GM18951 (cell line): ENCODE results near the gene HNRNPL.
"Not testable (repeated sequence)": the region's sequence is repeated elsewhere in the genome, so short reads cannot be mapped to it uniquely, and the experiment has no call there.

Experiments used
- POLR2A ChIP-seq: IDR thresholded peaks from 4 replicates; pipeline ENCODE4 v1.6.1; 2011; ENCODE audit warnings: mild to moderate bottlenecking; ENCODE audit not compliant: insufficient read length, insufficient read depth; ENCODE audit errors: extremely low read depth
- in situ Hi-C: fragments of 300-500 bp; cut with MboI; formaldehyde crosslinking; loops from one replicate; pipeline ENCODE4 v1.12.0; 2022; ENCODE audit warnings: low sequenced_read_pairs, mixed read lengths, inconsistent platforms; ENCODE audit not compliant: unreplicated experiment

HNRNPL gene

DNA sequence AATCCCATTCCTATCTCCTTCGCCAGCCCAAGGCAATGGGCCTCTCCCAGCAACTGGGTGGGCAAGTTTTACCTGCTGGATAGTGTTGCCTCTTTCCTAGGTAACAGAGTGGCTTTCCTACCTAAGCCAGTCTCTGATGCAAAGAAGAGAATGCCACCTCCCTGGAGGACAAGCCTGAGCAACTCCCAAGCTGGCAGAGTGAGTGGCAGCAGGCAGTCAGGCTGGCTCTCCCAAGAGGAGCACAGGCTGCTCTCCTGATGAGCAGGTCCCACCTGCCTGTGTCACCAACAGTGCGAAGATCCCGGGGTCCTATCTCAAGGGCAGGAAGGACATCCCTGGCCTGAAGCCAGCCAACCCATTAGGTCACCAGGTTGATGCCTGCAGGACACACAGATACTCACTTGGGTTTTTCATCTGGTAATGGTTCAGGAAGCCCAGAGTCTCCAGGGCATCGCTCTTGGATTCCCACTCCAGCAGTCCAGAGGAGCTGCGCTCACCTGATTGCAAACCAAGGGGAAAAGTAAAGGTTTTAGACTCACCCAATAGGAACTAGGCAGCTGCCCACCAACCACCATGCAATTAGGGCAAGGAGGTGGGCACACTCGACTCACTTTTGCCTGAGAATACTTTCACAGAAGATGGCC is 12.7 kb downstream of the HNRNPL start:
- no peak for TF ChIP-seq POLR2A
- in situ Hi-C loops: no loop called here

DNA sequence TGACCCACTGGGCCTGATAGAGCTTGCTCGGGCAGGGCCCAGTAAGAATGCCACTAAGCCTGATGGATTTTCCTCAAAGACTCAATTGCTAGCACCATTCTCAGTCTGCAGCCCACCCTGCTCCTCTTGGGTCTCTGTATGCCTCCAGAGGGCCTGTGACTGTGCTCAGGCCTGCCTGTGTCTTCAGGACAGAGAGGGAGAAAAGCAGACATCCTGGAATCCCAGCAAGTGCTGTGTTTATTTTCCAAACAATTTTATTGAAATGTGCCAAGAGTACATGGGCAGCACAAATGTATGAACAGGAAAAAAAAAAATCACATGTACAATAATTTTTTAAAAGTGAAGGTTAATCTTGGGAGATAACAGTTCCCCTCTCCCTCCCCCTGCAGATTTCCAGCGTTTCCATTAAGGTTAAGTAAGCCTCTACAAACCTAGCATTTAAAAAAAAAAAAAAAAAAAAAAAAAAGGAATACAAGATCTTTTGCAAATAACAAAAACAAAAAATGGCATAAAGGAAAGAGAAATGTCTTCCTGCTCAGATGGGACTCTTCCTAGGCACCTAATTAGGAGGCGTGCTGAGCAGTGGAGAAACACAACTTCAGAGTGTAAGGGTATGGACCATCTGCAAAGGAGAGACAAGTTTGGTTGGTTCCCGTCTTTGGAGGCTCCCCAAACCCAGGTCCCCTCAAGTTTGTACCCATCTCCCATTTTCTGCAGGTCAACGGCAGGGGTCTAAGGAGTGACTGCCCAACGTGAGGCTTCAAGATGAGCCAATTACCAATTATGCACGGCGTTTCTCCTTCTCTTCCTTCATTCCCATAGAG is 13.4 kb downstream of the HNRNPL start:
- TF ChIP-seq POLR2A: no peak
- in situ Hi-C loops: no loop called here

DNA sequence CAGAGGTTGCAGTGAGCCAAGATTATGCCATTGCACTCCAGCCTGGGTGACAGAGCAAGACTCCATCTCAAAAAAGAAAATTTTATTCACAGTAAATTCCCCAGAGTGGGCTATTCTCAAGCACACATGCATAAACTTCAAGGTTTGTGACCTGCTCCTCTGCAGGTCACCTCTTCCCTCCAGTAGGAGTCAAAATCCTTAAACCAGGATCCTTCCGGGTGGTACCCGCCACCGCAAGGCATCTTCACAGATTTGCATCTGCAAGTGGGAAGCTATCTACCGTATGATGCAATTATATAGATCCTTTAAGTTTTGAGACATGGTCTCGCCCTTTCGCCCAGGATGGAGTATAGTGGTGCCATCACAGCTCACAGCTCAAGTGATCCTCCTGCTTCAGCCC is 15.2 kb downstream of the HNRNPL start:
- in situ Hi-C loops: no loop called here
- TF ChIP-seq POLR2A: no peak

DNA sequence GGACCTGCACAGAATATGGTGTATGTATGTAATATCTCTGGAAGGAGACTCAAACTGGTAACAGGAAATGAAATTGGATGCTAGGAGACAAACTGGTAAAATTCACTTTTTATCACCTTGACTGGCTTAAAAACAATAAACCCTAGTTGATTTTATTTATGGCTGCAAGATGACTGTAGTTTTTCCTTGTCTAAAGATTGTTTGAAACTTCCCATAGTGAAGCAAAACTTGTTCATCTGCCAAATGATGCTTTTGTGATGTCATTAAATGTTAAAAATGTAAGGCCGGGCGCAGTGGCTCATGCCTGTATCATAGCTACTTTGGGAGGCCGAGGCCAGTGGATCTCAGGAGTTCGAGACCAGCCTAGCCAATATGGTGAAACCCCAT is 15.7 kb downstream of the HNRNPL start:
- in situ Hi-C loops: no loop called here
- no peak for TF ChIP-seq POLR2A

DNA sequence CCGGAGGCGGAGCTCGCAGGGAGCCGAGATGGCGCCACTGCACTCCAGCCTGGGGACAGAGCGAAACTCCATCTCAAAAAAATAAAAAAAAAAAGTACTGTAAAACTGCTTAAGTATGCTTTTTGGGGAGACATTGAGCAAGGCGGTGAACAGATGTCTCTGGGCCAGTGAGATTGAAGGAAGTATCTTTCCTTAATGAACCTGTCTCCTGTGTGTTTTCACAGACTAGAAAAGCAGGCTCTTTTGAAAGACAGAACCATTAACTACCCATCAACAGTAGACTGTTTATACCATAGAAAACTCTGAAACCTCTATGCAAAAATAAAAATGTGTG is 16.7 kb downstream of the HNRNPL start:
- no peak for TF ChIP-seq POLR2A
- in situ Hi-C loops: no loop called here

DNA sequence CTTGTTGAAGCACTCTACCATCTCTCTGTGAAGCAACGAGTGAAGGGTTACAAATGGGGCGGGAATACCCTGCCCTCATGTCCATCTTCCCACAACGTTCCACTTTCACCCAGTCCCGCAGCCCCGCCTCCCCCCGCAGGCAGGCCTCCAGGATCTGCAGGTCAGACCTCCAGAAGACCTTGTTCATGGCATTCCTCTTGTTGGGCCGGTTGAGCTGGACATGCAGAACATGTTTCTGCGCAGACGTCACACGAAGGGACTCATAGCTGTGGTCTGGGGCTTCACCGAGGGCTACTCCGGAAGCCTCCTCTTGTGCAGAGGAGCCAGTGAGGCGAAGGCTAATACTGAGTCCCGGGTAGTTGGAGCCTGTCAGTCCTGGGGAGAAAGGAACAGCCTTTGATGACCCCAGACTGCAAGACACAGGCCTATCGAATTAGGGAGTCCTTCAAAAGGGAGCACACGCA is 18.6 kb downstream of the HNRNPL start:
- TF ChIP-seq POLR2A: no peak
- in situ Hi-C loops: no loop called here

DNA sequence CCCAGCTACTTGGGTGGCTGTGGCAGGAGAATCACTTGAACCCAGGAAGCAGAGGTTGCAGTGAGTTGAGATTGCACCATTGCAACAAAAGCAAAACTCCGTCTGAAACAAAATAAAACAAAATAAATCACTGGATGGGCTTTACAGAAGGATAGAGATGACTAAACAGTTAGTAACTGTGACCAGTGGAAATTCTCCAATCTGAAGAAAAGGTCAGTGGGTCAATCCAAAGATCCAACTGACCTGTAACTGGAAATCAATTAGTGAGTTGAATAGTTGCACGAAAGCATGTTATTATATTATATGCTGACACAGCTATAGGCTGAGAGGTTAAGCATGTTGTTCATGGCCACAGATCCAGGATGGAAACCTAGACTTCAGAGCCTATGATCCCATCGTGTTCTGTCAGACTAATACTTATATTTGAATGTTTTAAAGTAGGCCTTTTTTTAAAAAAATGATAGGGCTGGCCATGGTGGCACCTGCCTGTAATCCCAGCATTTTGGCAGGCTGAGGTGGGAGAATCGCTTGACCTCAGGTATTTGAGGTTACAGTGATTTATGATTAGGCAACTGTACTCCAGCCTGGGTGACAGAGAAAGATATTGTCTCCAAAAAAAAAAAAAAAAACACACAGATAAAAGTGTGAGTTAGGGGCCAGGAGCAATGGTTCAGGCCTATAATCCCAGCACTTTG is 19.6 kb downstream of the HNRNPL start:
- in situ Hi-C loops: no loop called here
- TF ChIP-seq POLR2A: no peak

DNA sequence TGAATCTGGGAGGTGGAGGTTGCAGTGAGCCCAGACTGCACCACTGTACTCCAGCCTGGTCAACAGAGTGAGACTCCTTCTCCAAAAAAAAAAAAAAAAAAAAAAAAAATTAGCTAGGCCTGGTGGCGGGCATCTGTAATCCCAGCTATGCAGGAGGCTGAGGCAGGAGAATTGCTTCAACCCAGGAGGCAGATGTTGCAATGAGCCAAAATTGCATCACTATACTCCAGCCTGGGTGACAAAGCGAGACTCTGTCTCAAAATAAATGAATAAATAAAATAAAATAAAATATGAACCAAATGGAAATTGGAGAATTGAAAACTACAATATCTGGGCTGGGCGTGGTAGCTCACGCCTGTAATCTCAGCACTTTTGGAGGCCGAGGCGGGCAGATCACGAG is 20.6 kb downstream of the HNRNPL start:
- in situ Hi-C loops: not testable (repeated sequence)

DNA sequence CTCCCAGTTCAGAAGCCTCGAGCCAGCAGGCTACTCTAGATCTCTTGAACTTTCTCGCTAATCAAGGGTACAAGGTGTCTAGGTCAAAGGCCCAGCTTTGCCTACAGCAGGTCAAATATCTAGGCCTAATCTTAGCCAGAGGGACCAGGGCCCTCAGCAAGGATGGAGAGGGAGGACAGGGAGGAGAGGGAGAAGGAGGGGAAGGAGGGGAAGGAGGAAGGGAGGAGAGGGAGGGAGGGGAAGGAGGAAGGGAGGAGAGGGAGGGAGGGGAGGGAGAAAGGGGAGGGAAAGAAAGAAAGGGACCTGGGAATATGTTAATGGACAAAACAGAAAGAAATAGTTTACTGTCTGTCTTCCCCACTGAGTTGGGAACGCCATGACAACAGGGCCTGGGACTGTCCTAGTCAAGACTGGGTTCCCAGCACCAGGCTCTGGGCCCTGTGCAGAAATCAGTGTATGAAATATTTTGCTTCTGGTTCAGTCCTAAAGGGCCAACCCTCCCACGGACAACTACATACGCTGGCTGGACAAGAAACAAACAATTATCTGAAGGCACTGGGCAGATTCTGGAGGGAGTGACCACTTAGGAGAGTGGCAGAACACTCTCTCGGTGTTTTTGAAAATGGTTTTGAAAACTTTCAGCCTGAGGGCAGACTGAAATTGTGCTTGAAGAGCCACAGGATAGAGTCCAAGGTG is 22.8 kb downstream of the HNRNPL start:
- in situ Hi-C loops: no loop called here
- TF ChIP-seq POLR2A: no peak

DNA sequence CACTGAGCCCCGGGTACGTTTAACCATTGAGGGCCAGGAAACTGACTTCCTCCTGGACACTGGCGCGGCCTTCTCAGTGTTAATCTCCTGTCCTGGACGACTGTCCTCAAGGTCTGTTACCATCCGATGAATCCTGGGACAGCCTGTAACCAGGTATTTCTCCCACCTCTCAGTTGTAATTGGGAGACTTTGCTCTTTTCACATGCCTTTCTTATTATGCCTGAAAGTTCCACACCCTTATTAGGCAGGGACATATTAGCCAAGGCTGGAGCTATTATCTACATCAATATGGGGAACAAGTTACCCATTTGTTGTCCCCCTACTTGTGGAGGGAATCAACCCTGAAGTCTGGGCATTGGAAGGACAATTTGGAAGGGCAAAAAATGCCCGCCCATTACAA is 23.9 kb downstream of the HNRNPL start:
- in situ Hi-C loops: not testable (repeated sequence)

DNA sequence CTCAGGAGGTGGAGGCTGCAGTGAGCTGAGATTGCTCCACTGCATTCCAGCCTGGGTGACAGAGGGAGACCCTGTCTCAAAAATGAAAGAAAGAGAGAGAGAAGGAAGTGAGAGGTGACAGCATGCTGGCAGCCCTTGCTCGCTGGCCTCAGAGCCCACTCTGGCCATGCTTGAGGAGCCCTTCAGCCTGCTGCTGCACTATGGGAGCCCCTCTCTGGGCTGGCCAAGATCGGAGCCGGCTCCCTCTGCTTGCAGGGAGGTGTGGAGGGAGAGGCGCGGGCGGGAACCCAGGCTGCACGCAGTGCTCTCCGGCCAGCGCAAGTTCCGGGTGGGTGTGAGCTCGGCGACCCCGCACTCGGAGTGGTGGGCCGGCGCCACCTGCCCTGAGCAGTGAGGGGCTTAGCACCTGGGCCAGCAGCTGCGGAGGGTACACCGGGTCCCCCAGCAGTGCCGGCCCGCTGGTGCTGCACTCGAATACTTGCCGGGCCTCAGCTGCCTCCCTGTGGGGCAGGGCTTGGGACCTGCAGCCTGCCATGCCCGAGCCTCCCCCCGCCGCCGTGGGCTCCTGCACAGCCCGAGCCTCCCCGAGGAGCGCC is 28.5 kb downstream of the HNRNPL start:
- in situ Hi-C loops: not testable (repeated sequence)

DNA sequence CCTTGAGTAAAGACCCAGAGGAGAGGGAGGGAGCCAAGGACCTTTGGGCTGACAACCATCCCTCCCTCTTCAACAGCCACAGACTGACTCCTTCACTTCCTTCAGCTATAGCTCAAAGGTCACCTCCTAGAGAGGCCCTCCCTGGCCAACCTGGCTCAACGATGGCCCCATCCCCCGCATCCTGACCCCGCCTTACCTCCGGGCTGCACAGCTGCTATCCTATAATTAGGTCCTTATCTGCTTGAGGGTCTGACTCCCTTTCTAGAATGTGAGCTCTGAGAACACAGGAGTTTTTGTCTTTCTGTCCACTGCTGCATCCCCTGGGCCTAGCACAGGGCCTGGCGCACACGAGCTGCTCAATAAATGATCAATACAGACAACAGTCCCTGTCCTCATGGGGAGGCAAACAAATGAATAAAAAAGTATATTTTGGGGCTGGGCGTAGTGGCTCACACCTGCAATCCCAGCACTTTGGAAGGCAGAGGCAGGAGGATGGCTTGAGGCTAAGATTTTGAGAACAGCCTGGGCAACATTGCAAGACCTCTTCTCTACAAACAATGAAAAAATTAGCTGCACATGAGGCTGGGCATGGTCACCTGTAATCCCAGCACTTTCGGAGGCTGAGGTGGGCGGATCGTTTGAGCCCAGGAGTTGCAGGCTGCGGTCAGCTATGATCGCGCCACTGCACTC is 30.4 kb downstream of the HNRNPL start:
- TF ChIP-seq POLR2A: no peak
- in situ Hi-C loops: no loop called here

DNA sequence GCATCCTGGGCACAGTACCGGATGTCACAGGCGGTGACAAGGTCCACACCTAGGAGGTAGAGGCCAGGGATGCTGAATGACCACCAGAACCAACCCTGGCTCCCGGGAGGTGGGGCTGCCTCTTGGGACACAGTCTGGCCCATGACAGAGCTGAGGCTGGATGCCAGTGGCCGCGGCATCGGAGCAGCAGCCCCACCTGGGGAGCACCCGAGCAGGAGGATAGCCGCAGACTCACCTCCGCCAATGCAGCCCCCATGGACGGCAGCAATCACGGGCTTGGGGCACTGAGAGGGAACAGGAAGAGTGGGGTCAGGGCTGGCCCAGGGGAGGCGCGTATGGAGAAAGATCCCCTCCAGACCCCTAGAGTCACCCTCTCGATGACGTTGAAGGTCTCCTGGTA is 32.7 kb downstream of the HNRNPL start:
- in situ Hi-C loops: no loop called here
- TF ChIP-seq POLR2A: no peak
